ENCODE results near the gene IL1R2.

DNA sequence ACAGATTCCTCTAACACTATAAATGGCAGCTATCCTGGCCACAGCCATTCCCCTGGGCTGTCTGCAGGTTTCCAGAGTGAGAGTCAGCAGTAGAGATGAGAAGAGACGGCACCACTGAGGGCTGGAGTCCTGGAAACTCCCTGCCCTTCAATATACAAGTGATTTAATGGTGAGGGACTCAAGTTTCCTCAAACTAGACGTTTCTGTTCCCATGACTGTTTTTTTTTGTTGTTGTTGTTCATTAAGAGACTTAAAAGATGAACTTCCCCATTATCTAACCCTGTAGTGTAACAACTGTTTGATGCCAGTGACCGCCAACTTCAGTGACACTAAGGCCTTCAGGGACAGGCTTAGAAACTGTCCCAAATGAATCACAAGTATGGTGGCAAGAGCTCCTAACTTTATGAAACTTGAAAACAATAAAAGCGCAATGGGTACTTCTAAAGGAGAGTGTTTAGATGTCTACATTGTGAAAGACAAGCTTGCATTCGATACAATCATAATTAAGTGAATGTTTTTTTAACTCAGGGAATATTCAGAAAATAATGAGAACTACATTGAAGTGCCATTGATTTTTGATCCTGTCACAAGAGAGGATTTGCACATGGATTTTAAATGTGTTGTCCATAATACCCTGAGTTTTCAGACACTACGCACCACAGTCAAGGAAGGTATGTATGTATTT lies 34.0 kb downstream of the IL1R2 start:
- TF ChIP-seq, protein P1, sequence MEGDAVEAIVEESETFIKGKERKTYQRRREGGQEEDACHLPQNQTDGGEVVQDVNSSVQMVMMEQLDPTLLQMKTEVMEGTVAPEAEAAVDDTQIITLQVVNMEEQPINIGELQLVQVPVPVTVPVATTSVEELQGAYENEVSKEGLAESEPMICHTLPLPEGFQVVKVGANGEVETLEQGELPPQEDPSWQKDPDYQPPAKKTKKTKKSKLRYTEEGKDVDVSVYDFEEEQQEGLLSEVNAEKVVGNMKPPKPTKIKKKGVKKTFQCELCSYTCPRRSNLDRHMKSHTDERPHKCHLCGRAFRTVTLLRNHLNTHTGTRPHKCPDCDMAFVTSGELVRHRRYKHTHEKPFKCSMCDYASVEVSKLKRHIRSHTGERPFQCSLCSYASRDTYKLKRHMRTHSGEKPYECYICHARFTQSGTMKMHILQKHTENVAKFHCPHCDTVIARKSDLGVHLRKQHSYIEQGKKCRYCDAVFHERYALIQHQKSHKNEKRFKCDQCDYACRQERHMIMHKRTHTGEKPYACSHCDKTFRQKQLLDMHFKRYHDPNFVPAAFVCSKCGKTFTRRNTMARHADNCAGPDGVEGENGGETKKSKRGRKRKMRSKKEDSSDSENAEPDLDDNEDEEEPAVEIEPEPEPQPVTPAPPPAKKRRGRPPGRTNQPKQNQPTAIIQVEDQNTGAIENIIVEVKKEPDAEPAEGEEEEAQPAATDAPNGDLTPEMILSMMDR (conservative IDR thresholded peaks at IDR 0.05; ENCODE audit: low read depth, low read length): no peak
- TF ChIP-seq EZH2 (IDR thresholded peaks at IDR 0.05; ENCODE audit: borderline replicate concordance, low read depth, low read length, poor library complexity, severe bottlenecking): no peak

Data from A673 (cell line).